Esophagus muscularis mucosa (tissue), 4 donors: Measurements from ENCODE around the gene CREB3L2. TPM values are rescaled to one million over a fixed set of nuclear protein-coding genes. Genes with fewer than 3 reads are reported as not detected.

Experiments
- DNase-seq: peaks from one replicate; pipeline ENCODE4 v3.0.0-alpha.2; 2017; ENCODE audit errors: extremely low spot score
- H3K27ac ChIP-seq, 4 donors: fragments of 200-600 bp; sonication (generic); replicated peaks in 1 of 4; 1 replicate in 3 of 4; 2 replicates in 1 of 4; pipeline ENCODE4 v1.5.1; 2016 to 2019; ENCODE audit warnings: mild to moderate bottlenecking in 1 of 4
- H3K27me3 ChIP-seq, 4 donors: fragments of 200-600 bp; sonication (generic); one replicate each; pipeline versions ENCODE4 v1.5.1 to v1.6.0; 2016 to 2019
- H3K36me3 ChIP-seq, 4 donors: fragments of 200-600 bp; sonication (generic); one replicate each; pipeline ENCODE4 v1.5.1; 2016 to 2019
- H3K4me1 ChIP-seq, 4 donors: fragments of 200-600 bp; sonication (generic); one replicate each; pipeline ENCODE4 v1.5.1; 2016 to 2019
- H3K4me3 ChIP-seq, 4 donors: fragments of 200-600 bp; sonication (generic); 1 replicate in 2 of 4; 2 replicates in 2 of 4; pipeline ENCODE4 v1.5.1; 2016 to 2019; ENCODE audit warnings: mild to moderate bottlenecking in 4 of 4, moderate library complexity in 1 of 4
- H3K9me3 ChIP-seq, 4 donors: fragments of 200-600 bp; sonication (generic); 1 replicate in 3 of 4; 2 replicates in 1 of 4; pipeline ENCODE4 v1.5.1; 2016 to 2019
- CTCF ChIP-seq, 3 experiments: fragments of 200-600 bp in 2 of 3; fragments of 450-650 bp in 1 of 3; sonication (generic) in 2 of 3; IDR thresholded peaks; one replicate each; pipeline ENCODE4 v1.5.1; 2017 to 2019; ENCODE audit warnings: antibody characterized with exemption in 3 of 3, mild to moderate bottlenecking in 2 of 3, moderate library complexity in 1 of 3
- EP300 ChIP-seq: sonication (generic); formaldehyde crosslinking; IDR thresholded peaks from one replicate; pipeline ENCODE4 v1.6.1; 2017; ENCODE audit warnings: antibody characterized with exemption
- POLR2A ChIP-seq: fragments of 450-650 bp; IDR thresholded peaks from one replicate; pipeline ENCODE4 v1.6.1; 2017; ENCODE audit warnings: antibody characterized with exemption, moderate library complexity, mild to moderate bottlenecking, low read depth
- POLR2AphosphoS5 ChIP-seq, 2 donors: sonication (generic); formaldehyde crosslinking; IDR thresholded peaks; one replicate each; pipeline ENCODE4 v1.6.1; 2017; ENCODE audit warnings: antibody characterized with exemption in 2 of 2
- WGBS: methylation state at CpG from one replicate; pipeline ENCODE4 v1.1.5; 2018; 5-methylcytosine and 5-hydroxymethylcytosine counted together
- intact Hi-C: fragments of 100-400 bp; cut with DNase I; formaldehyde crosslinking; loops from one replicate; pipeline ENCODE4 v1.15.1; 2023
- total RNA-seq, 4 donors: library from RNA; depleted of rRNA; stranded (reverse); fragments of >200 nt; gene quantifications; one replicate each; pipeline versions ENCODE4 v1.1.0 to v1.2.1, GENCODE V29; 2016

CREB3L2 gene
- total RNA-seq, 4 donors from 2014 or later: 29.2 to 43.4 (median 37.1) TPM

GRCh38 chr7:137875746-137876145, 126.1 kb downstream of the CREB3L2 start:
- WGBS: 89% methylated on average over 4 of the region's 4 CpGs
- Histone ChIP-seq H3K9me3 (no peaks in the 10 kb centered on the region), H3K27me3 (no peaks in the 10 kb centered on the region), H3K4me3 (no peak overlapping the region), H3K27ac (no peak overlapping the region), H3K4me1 (peaks cover 47 to 71% (median 61%) of the 10 kb centered on the region in 4 donors), H3K36me3 (peaks cover 3 to 64% (median 27%) of the 10 kb centered on the region in 4 donors)
- no peak for TF ChIP-seq CTCF (IDR thresholded peaks at IDR 0.05)
- no peak for TF ChIP-seq EP300
- no peak for TF ChIP-seq POLR2A
- no peak for TF ChIP-seq POLR2AphosphoS5 (IDR thresholded peaks at IDR 0.05)
- no peak for DNase-seq
- intact Hi-C loops: no loop called here

GRCh38 chr7:137873979-137874777, 127.7 kb downstream of the CREB3L2 start:
- WGBS: 65% methylated on average over 7 of the region's 7 CpGs
- TF ChIP-seq CTCF (IDR thresholded peaks at IDR 0.05): no peak
- TF ChIP-seq POLR2A: no peak
- TF ChIP-seq EP300: no peak
- TF ChIP-seq POLR2AphosphoS5 (IDR thresholded peaks at IDR 0.05): peak in 1 of 2 donors; percentile 43
- H3K27me3 ChIP-seq: no peaks in the 10 kb centered on the region
- peaks cover 41 to 67% (median 50%) of the 10 kb centered on the region in 4 donors for H3K4me1 ChIP-seq
- no peak overlapping the region for H3K4me3 ChIP-seq
- no peak for DNase-seq
- intact Hi-C loops: no loop called here
- H3K27ac ChIP-seq: peak overlapping the region; percentile 39 to 50 (median 44)
- H3K36me3 ChIP-seq: peaks cover 3 to 49% (median 11%) of the 10 kb centered on the region in 4 donors
- H3K9me3 ChIP-seq: no peaks in the 10 kb centered on the region

- Histone ChIP-seq H3K27me3 (no peaks in the 10 kb centered on the region), H3K9me3 (no peaks in the 10 kb centered on the region), H3K4me1 (peaks cover 37 to 61% (median 44%) of the 10 kb centered on the region in 4 donors), H3K4me3 (no peak overlapping the region), H3K27ac (peak overlapping the region; percentile 39 to 50 (median 44)), H3K36me3 (peaks cover 3 to 42% (median 11%) of the 10 kb centered on the region in 4 donors)
- DNase-seq: no peak
- intact Hi-C loops: no loop called here
- WGBS: 84% methylated on average over 3 of the region's 3 CpGs
- TF ChIP-seq EP300: no peak
- no peak for TF ChIP-seq CTCF (IDR thresholded peaks at IDR 0.05)
- TF ChIP-seq POLR2A: no peak
- TF ChIP-seq POLR2AphosphoS5 (IDR thresholded peaks at IDR 0.05): no peak
Observed at GRCh38 chr7:137873524-137873923, 128.4 kb downstream of the CREB3L2 start.

GRCh38 chr7:137871170-137871915, 130.5 kb downstream of the CREB3L2 start:
- DNase-seq: no peak
- intact Hi-C loops: no loop called here
- Histone ChIP-seq H3K27me3 (no peaks in the 10 kb centered on the region), H3K4me3 (no peak overlapping the region), H3K36me3 (peaks cover 13 to 51% (median 20%) of the 10 kb centered on the region in 4 donors), H3K9me3 (no peaks in the 10 kb centered on the region), H3K27ac (peak overlapping the region; percentile 28 to 62 (median 50)), H3K4me1 (peaks cover 15 to 39% (median 26%) of the 10 kb centered on the region in 4 donors)
- no peak for TF ChIP-seq CTCF (IDR thresholded peaks at IDR 0.05)
- no peak for TF ChIP-seq POLR2A
- TF ChIP-seq POLR2AphosphoS5 (IDR thresholded peaks at IDR 0.05): peak; percentile 61 to 63
- no peak for TF ChIP-seq EP300
- WGBS: 91% methylated on average over 7 of the region's 7 CpGs
